ENCODE results near the gene CHMP5.

The CHMP5 gene

DNA sequence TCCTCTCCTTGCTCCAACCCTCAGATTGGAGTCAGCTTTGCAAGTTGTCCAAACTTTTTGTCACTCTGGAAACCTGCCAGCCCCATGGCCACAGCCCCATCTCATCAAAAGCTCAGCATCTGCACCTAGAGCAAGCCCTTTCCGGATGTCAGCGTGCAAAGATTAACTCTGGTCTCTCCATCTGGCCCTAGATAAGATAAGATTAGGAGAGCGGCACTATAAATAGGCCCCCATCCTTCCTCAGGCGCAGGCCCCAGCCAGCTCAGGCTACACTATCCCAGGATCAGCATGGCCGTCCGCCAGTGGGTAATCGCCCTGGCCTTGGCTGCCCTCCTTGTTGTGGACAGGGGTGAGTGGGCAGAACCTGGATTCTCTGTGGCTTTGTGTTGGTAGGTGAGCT is 24.9 kb upstream of the CHMP5 start, which contains the start of gene SPINK4:
Gene SPINK4 (plus strand): TSS at position 247 of the 400 bp plus-strand sequence. CDS start 42 bp downstream, at position 289.
- Histone ChIP-seq H3K4me1 (ENCODE audit: low read depth, poor library complexity, severe bottlenecking) (no peaks in the 10 kb centered on the region), H3K4me2 (no peak within 1 kb of the TSS), H3K27me3 (ENCODE audit: insufficient read depth, low read depth) (no peaks in the 10 kb centered on the region), H2AFZ (ENCODE audit: low read depth) (no peak within 1 kb of the TSS), H3K36me3 (ENCODE audit: insufficient read depth) (no peaks in the 10 kb centered on the region), H3K27ac (no peak within 1 kb of the TSS), H3K4me3 (IDR thresholded peaks at IDR 0.05; ENCODE audit: insufficient read depth, low read depth, low read length) (no peak within 1 kb of the TSS), H3K9ac (no peak within 1 kb of the TSS), H4K20me1 (ENCODE audit: insufficient read depth) (no peaks in the 10 kb centered on the region), H3K79me2 (ENCODE audit: insufficient read depth, low read depth) (no peaks in the 10 kb centered on the region)
- TF ChIP-seq CTCF (conservative IDR thresholded peaks at IDR 0.05; ENCODE audit: low read depth, low read length), result no peak

DNA sequence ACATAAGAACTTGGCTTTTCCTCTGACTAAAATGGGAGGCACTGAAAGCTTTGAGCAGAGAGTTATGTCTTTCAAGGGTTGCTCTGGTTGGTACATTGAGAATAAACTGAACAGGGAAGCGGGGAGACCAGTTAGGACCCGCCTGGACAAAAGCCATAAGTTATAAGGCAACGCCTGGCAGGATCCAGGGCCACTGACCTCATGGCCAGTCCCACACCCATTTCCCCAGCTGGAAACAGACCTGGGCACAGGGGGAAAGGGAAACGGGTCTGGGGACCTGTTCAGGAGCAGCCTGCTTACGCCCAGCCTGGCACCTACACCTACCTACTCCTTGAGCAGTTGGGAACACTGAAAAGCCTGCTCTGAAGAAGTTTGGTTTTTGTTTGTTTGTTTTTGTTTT is 23.6 kb upstream of the CHMP5 start:
- Histone ChIP-seq H4K20me1 (ENCODE audit: insufficient read depth) (no peaks in the 10 kb centered on the region), H3K36me3 (ENCODE audit: insufficient read depth) (no peaks in the 10 kb centered on the region), H3K4me3 (IDR thresholded peaks at IDR 0.05; ENCODE audit: insufficient read depth, low read depth, low read length) (no peak overlapping the region), H3K79me2 (ENCODE audit: insufficient read depth, low read depth) (no peaks in the 10 kb centered on the region), H3K27me3 (ENCODE audit: insufficient read depth, low read depth) (no peaks in the 10 kb centered on the region), H3K9ac (no peak overlapping the region), H3K27ac (no peak overlapping the region), H3K4me1 (ENCODE audit: low read depth, poor library complexity, severe bottlenecking) (no peaks in the 10 kb centered on the region), H2AFZ (ENCODE audit: low read depth) (no peak overlapping the region), H3K4me2 (no peak overlapping the region)
- TF ChIP-seq CTCF (conservative IDR thresholded peaks at IDR 0.05; ENCODE audit: low read depth, low read length), result no peak

- Histone ChIP-seq H3K27ac (no peak overlapping the region), H3K4me3 (IDR thresholded peaks at IDR 0.05; ENCODE audit: insufficient read depth, low read depth, low read length) (no peak overlapping the region), H3K9ac (no peak overlapping the region), H3K4me2 (no peak overlapping the region), H3K36me3 (ENCODE audit: insufficient read depth) (no peaks in the 10 kb centered on the region), H4K20me1 (ENCODE audit: insufficient read depth) (no peaks in the 10 kb centered on the region), H3K27me3 (ENCODE audit: insufficient read depth, low read depth) (no peaks in the 10 kb centered on the region), H2AFZ (ENCODE audit: low read depth) (no peak overlapping the region), H3K4me1 (ENCODE audit: low read depth, poor library complexity, severe bottlenecking) (no peaks in the 10 kb centered on the region), H3K79me2 (ENCODE audit: insufficient read depth, low read depth) (no peaks in the 10 kb centered on the region)
- no peak for TF ChIP-seq CTCF (conservative IDR thresholded peaks at IDR 0.05; ENCODE audit: low read depth, low read length)
Measured at GRCh38 chr9:33242609-33243134, 22.2 kb upstream of the CHMP5 start.

DNA sequence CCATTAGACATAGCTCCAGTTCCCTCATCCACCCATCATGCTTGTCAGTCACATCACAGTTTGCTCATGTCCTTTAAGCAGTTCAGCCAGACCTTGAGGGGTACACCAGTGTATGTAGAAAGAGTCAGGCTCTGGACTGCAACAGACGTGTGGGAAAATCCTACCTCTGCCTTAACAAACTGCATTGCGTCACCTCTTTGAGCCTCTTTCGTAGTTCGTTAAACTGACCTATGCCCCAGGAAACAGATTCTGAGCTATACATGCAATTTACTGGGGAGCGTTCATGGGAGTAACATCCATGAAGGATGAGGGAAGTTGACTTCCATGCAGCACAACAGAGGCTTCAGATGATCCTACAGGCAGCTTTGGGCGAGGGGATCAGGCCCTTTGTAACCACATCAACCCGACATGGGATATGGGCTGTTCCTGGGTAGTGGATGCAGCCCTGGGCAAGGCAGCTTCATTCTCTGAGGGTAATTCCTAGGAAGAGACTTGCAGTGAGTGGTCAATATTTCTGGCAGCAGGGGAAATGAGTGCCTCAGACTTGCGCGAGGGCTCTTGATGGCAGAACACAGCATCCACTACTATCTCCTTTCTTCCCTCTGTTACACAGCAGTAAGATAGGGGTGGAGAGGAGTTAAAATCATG is 20.6 kb upstream of the CHMP5 start:
- no peak overlapping the region for H2AFZ ChIP-seq (ENCODE audit: low read depth)
- no peak for TF ChIP-seq CTCF (conservative IDR thresholded peaks at IDR 0.05; ENCODE audit: low read depth, low read length)

More for the DNA sequence above, 20.6 kb upstream of the CHMP5 start:
- H3K27ac ChIP-seq, result no peak overlapping the region
- H3K4me1 ChIP-seq (ENCODE audit: low read depth, poor library complexity, severe bottlenecking), result peaks cover 3% of the 10 kb centered on the region
- H3K36me3 ChIP-seq (ENCODE audit: insufficient read depth), result no peaks in the 10 kb centered on the region
- H4K20me1 ChIP-seq (ENCODE audit: insufficient read depth), result no peaks in the 10 kb centered on the region
- H3K4me3 ChIP-seq (IDR thresholded peaks at IDR 0.05; ENCODE audit: insufficient read depth, low read depth, low read length), result no peak overlapping the region
- H3K4me2 ChIP-seq, result no peak overlapping the region
- H3K27me3 ChIP-seq (ENCODE audit: insufficient read depth, low read depth), result no peaks in the 10 kb centered on the region
- no peak overlapping the region for H3K9ac ChIP-seq
- H3K79me2 ChIP-seq (ENCODE audit: insufficient read depth, low read depth), result no peaks in the 10 kb centered on the region

All from KMS-11 (cell line).